ENCODE data around the gene NPAT. TPM values are rescaled to one million over a fixed set of nuclear protein-coding genes. Genes with fewer than 3 reads are reported as not detected.
A peak's percentile ranks its signal among the peaks of the same experiment; 100 is the strongest.
"Not testable (repeated sequence)": the region's sequence is repeated elsewhere in the genome, so short reads cannot be mapped to it uniquely, and the experiment has no call there.

The NPAT gene
- total and polyA plus RNA-seq, 10 donors: 4.5 to 40.8 (median 27.9) TPM

DNA sequence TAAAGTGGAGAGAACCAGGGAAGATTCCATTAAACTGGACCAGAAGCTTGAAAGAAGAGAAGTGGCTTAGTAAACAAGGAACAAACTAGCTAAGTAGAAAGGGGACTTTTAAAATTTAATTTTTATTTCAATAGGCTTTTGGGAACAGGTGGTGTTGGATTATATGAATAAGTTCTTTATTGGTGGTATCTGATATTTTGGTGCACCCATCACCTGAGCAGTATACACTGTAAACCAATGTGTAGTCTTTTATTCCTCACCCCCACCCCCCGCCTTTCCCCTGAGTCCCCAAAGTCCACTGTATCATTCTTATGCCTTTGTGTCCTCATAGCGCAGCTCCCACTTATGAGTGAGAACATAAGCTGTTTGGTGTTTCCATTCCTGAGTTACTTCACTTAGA, 93.7 kb downstream of the NPAT start:
- Histone ChIP-seq H3K27ac (no peak overlapping the region), H3K9me3 (no peaks in the 10 kb centered on the region), H3K36me3 (peaks cover 0 to 51% (median 5%) of the 10 kb centered on the region in 6 donors), H3K4me3 (no peak overlapping the region), H3K27me3 (replicated peaks in 1 of 7) (no peaks in the 10 kb centered on the region), H3K4me1 (peaks cover 4 to 16% (median 14%) of the 10 kb centered on the region in 6 donors)
- intact Hi-C loops (cut with DNase I; ENCODE audit: low total_unique reads): no loop called here
- no peak for DNase-seq
- TF ChIP-seq CTCF (IDR thresholded peaks at IDR 0.05 in 8 of 11, conservative IDR thresholded peaks at IDR 0.05 in 3 of 11) (no peak), POLR2AphosphoS5 (IDR thresholded peaks at IDR 0.05) (no peak), POLR2A (IDR thresholded peaks at IDR 0.05) (no peak)
- WGBS, 5 donors: 94 to 100% (median 94%) methylated on average over 2 of the region's 2 CpGs

DNA sequence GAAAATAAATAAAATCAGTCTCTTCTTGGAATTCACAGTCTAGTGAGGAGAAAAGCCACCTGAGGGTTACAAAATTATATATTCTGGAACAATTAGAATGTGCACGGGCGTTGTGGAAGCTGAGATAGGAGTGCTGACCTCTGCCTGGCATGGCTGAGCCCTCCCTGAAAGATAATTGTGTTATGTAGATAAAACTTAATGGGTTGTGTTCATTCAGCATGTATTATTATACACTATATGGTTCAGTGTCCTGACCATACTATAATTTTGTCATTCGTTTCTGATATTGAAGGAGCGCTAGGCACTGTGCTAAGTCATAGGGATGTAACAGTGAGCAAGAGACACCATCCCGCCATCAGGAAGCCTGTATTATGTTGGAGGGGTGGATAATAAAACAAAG, 97.3 kb downstream of the NPAT start:
- no peak for TF ChIP-seq POLR2AphosphoS5 (IDR thresholded peaks at IDR 0.05)
- no peak for TF ChIP-seq CTCF (IDR thresholded peaks at IDR 0.05 in 8 of 11, conservative IDR thresholded peaks at IDR 0.05 in 3 of 11)
- TF ChIP-seq POLR2A (IDR thresholded peaks at IDR 0.05): no peak
- H3K27ac ChIP-seq: peak overlapping the region in 5 of 8 donors; percentile 30 to 77 (median 63)
- WGBS, 5 donors: 88 to 97% (median 91%) methylated on average over 5 of the region's 5 CpGs

GRCh38 chr11:108122166-108122628, 100.2 kb downstream of the NPAT start:
- H3K27ac ChIP-seq: peak overlapping the region; percentile 80 to 92 (median 88)
- peak overlapping the region; percentile 72 to 91 (median 84) for H3K4me3 ChIP-seq
- 54 to 74% (median 66%) methylated on average over 9 of the region's 9 CpGs for WGBS, 5 donors
- no peaks in the 10 kb centered on the region for H3K27me3 ChIP-seq (replicated peaks in 1 of 7)
- no peaks in the 10 kb centered on the region for H3K36me3 ChIP-seq
- H3K9me3 ChIP-seq: no peaks in the 10 kb centered on the region
- TF ChIP-seq CTCF (IDR thresholded peaks at IDR 0.05 in 8 of 11, conservative IDR thresholded peaks at IDR 0.05 in 3 of 11) (no peak), POLR2A (IDR thresholded peaks at IDR 0.05) (no peak), POLR2AphosphoS5 (IDR thresholded peaks at IDR 0.05) (no peak)
- peaks cover 27 to 47% (median 38%) of the 10 kb centered on the region in 6 donors for H3K4me1 ChIP-seq
- DNase-seq: no peak
- intact Hi-C loops (cut with DNase I; ENCODE audit: low total_unique reads): no loop called here

More for the DNA sequence above, 97.3 kb downstream of the NPAT start:
- no peaks in the 10 kb centered on the region for H3K27me3 ChIP-seq (replicated peaks in 1 of 7)
- no peak for DNase-seq
- H3K4me3 ChIP-seq: no peak overlapping the region
- intact Hi-C loops (cut with DNase I; ENCODE audit: low total_unique reads): no loop called here
- peaks cover 0 to 23% (median 0%) of the 10 kb centered on the region in 6 donors for H3K36me3 ChIP-seq
- H3K9me3 ChIP-seq: no peaks in the 10 kb centered on the region
- H3K4me1 ChIP-seq: peaks cover 27 to 47% (median 38%) of the 10 kb centered on the region in 6 donors

DNA sequence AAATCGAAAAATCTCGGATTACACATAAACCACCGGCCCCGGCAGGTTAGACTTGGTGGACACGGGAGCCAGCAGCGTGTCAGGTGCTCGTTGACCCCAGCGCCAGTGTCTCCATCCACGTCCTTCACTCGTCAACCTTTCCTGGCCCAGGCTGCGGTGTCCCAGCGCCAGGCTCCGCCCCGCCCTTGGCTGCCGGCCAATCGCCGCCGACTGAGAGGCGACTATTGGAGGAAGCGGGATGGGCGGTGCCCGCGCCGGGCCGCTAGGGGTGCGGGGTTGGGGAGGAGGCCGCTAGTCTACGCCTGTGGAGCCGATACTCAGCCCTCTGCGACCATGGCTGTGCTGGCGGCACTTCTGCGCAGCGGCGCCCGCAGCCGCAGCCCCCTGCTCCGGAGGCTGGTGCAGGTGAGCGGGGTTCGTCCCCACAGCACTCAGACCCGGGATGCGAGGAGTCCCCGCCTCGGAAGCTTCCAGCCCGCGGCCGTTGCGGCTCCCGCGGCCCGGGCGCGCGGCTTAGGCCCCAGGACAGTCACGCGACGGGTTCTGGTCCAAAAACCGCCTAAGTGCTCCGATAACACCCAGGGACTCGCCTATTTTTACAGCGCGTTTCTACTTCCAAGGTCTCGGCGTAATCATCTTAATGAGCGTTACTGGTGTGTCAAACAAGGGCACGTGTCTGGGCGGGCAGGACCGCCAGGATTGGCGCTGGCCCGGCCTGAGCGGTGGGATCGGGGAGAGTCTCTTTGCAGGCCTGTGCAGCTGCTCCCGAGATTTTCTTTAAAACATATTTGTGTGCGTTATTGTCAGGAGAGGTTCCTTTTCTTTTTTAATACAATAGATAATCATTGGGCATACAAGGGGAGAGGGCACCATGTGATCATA, 100.9 kb downstream of the NPAT start, which contains the start of gene ACAT1:
Gene ACAT1, plus strand, starts transcription at position 294 of the 882 bp plus-strand sequence. Its CDS starts 40 bp downstream, at position 334.
- intact Hi-C loops (cut with DNase I; ENCODE audit: low total_unique reads): no loop called here
- Histone ChIP-seq H3K9me3 (no peaks in the 10 kb centered on the region), H3K36me3 (no peaks in the 10 kb centered on the region), H3K4me3 (peak within 1 kb of the TSS; percentile 72 to 91 (median 84)), H3K27me3 (replicated peaks in 1 of 7) (no peaks in the 10 kb centered on the region), H3K27ac (peak within 1 kb of the TSS; percentile 80 to 92 (median 88)), H3K4me1 (peaks cover 27 to 47% (median 38%) of the 10 kb centered on the region in 6 donors)
- TF ChIP-seq CTCF (IDR thresholded peaks at IDR 0.05 in 8 of 11, conservative IDR thresholded peaks at IDR 0.05 in 3 of 11) (peak; percentile 44 to 84 (median 71)), POLR2A (IDR thresholded peaks at IDR 0.05) (peak in 2 of 3 donors; percentile 32 to 70), POLR2AphosphoS5 (IDR thresholded peaks at IDR 0.05) (peak; percentile 95 to 98 (median 95))
- 1% methylated on average over 51 to 73 of the region's 73 CpGs for WGBS, 5 donors
- DNase-seq: peak; percentile 100

DNA sequence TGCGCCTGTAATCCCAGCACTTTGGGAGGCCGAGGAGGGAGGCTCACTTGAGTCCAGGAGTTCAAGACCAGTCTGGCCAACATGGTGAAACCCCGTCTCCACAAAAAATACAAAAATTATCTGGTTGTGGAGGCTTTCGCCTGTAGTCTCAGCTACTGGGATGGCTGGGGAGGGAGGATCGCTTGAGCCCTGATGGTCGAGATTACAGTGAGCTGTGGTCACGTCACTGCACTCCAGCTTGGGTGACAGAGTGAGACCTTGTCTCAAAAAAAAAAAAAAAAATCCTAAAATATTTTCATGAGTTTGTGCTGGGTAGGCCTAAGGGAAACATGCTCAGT, 101.5 kb downstream of the NPAT start:
- H3K9me3 ChIP-seq; H3K36me3 ChIP-seq; DNase-seq; intact Hi-C loops (cut with DNase I; ENCODE audit: low total_unique reads); H3K27me3 ChIP-seq (replicated peaks in 1 of 7): not testable (repeated sequence)
- WGBS, 5 donors: 61 to 68% (median 64%) methylated on average over 7 of the region's 7 CpGs
- Histone ChIP-seq H3K27ac (peak overlapping the region in 7 of 8 donors; percentile 82 to 92 (median 89)), H3K4me3 (peak overlapping the region; percentile 72 to 91 (median 84)), H3K4me1 (peaks cover 27 to 51% (median 39%) of the 10 kb centered on the region in 6 donors)
